Stimulated activated CD4-positive, alpha-beta T cell treated with anti-CD3 and anti-CD28 coated beads, Interleukin-4, amount 100 ng/mL, for 48 hours (primary cell): ENCODE data around the gene CTNND2.

ENCODE experiments used
- DNase-seq, 2 donors: peaks; one replicate each; pipeline ENCODE4 v3.0.0-alpha.2; 2020; ENCODE audit warnings: low read depth in 2 of 2

CTNND2 gene

DNA sequence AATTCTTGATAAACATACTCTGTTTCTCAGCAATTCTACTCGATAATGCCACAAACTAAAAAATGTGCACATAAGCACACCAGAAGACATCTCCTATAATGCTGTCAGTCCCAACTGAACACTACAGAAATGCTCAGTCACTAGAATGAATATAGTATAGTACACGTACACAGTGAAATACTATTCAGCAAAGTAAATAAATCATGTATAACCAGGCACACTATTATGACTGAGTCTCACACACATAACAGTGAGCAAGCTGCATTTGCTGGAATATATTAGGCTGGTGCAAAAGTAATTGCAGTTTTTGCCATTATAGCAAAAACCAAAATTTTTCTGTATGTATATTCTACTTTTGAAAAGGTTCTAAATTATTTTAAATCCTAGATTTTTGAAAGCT is 310.2 kb downstream of the CTNND2 start:
- no peak for DNase-seq

- DNase-seq = no peak
These were observed 313.8 kb downstream of the CTNND2 start for GRCh38 chr5:11590475-11590874.

GRCh38 chr5:11588803-11589202 is 315.4 kb downstream of the CTNND2 start:
- no peak for DNase-seq

DNA sequence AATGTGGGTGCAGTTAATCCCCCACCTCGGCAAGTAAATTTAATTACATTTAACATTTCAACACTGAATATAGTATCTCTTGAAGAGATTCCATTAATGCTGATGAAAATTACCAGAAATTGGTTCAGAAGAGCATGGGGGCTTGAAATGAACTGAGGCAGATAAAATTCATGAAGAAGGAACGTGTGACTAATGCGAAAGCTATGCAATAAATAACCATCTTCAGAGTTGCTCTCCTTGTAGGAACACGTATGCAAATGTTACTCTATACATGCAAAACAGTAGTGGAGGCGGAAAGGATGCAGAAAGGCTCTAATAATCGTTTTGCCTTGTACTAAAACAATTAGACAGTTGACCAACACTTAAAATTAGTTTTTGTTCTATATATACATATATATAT is 320.2 kb downstream of the CTNND2 start:
- no peak for DNase-seq

DNA sequence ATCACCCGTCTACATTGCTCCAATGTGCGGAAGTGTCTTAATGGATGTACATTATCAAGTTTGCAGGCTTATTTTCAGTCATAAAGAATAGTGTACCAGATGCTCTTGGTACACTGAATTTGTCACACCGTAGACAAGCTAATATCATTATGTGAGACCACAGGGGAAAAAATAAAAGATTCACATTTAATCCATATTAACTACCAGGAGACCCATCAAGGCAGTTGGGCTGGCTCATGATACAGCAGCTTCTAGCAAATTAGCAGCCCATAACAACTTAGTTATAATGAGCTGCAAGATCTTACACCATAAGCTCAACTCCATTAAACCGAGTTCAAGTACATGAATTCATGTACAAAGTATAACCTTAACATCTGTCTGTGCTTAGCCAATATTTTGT is 324.9 kb downstream of the CTNND2 start:
- DNase-seq = no peak

DNA sequence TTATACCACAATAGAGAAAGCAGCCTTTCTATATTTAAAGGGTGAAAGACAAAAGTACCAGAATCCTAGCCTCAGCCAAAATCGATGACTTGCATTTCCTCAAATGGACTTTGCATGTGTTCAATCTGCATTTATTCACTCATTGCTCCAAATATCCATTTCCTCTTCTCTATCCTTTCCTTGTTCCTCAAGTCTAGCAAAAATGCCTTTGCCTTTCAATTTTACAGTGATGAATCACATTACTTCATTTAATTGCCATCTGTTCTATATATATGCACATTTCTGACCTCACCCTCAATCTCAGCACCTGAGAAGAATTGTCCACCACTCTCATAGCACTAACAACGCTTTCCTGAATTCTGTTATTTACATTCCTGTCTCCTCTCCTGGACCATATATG is 329.5 kb downstream of the CTNND2 start:
- no peak for DNase-seq

DNA sequence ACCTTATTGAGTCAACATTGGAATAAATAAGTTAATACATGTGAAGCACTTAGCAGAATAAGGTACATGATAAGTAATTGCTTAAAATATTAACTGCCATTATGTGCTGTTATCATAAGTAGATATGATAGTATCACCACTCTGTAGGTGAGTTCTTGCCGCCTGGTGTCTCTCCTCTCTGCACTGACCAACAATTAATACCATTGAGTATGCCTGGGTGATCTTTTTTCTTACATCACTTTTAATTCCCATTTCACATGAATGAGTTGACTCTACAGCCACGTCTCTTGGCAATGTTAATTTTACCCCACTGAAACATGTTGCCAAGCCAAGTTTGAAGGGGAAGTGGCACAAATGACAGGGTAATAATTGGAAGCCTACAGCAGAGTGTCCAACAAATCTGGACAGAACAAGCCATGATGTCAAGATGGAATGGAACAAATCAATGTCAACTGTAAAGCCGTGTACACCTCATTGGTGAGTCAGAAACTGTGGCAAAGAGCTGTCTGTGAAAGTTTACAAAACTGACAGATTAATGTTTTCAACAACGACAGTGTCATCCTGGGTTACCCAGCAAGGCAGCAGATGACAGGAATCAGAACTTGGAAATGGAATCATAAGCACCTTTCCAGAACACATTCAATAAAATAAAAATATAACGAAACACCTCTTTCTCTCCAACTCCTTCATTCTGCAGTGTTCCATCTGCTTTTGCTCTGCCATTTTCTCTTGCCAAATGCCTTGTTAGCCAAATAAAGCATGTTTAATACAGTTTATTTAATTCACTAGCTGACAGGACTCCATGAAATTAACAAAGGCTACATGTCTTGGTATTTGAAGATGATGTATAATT is 330.9 kb downstream of the CTNND2 start:
- no peak for DNase-seq

DNA sequence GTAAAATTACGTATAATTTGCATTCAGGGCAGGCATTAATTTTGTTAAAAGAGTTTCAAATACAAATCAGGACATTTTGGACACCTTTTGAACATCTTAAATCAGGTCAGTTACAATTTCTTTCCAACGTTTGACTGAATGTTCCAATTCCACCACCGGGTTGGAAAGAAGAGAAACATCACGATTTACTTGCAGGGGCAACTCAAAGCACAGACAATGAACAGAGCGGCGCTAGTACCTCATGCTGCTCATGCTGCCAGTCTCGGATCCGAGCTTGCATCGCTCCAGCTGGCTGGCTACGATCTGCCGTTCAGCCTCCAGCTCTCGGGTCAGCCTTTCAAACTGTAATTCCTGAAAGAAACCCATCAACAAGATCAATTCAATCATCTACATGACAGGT is 339.5 kb downstream of the CTNND2 start:
- DNase-seq = no peak

DNA sequence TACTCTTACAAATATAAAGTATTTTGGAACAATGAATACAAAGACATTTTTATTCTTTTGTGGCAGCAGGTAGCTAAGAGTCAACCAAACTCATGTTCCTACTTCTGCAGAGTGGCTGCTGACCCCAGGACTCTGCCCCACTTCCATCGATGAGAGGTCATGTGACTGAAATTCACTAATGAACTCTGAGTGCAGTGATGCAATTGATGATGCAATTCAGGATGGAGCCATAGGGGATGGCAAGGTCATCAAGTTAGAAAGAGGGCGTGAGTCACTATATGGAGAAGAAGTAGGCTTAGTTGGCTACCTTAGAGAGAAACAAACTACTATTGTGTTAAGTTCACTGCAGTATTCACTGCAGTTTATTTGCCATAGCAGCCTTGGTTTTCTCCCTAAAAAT is 340.4 kb downstream of the CTNND2 start:
- DNase-seq = no peak

DNA sequence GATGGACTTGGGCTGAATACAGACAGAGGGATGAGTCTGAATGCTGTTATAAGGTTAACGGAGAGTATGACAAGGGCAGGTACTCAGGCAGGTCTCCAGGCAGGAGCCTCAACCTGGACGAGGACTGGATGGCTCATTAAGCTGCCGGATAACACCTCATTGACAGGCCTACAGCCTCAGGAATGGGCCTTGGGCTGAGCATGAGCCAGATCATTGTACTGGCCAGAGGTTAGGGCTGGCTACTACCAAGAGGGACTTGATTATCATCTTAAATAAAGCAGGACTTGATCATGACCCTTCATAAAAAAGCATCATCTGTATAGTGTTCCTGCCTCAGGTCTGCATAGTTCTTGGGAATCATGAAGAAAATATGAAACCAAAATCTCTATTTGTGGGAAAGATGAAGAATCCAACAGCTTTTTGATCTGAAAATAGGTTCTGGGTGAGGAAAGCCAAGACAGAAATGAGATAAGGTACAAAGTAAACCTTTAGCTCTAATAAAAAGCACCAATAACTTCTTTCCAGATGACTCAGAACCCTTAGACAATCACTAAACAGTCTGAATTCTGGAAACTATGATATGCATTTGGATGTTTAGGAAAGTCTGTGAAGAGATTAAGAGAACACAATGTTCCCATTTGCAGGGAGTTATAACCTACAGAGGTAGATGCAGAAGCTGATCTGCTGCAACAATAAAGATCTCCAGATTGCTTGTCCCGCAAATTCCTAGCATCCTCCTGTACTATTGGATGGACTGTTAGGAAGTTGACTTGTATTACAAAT is 343.1 kb downstream of the CTNND2 start:
- DNase-seq = no peak

- no peak for DNase-seq
These were observed 347.2 kb downstream of the CTNND2 start for GRCh38 chr5:11557063-11557462.

- DNase-seq = no peak
These were observed 349.1 kb downstream of the CTNND2 start for GRCh38 chr5:11555171-11555570.

- DNase-seq = no peak
These were observed 356.5 kb downstream of the CTNND2 start for GRCh38 chr5:11547730-11548129.

DNA sequence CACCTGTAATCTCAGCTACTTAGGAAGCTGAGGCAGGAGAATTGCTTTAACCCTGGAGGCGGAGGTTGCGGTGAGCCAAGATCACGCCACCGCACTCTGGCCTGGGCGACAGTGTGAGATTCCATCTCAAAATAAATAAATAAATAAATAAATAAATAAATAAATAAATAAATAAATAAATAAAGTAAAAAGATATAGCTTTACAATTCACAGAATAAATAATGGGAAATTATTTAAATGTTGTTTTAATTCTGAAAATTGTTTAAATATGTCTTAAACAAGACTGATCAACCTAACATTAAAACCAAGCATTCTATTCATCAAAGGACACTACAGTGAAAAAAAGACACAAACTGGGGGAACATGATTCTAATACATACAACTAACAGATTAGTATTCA is 357.1 kb downstream of the CTNND2 start:
- DNase-seq = no peak

- DNase-seq = no peak
These were observed 364.1 kb downstream of the CTNND2 start for GRCh38 chr5:11540112-11540511.

DNA sequence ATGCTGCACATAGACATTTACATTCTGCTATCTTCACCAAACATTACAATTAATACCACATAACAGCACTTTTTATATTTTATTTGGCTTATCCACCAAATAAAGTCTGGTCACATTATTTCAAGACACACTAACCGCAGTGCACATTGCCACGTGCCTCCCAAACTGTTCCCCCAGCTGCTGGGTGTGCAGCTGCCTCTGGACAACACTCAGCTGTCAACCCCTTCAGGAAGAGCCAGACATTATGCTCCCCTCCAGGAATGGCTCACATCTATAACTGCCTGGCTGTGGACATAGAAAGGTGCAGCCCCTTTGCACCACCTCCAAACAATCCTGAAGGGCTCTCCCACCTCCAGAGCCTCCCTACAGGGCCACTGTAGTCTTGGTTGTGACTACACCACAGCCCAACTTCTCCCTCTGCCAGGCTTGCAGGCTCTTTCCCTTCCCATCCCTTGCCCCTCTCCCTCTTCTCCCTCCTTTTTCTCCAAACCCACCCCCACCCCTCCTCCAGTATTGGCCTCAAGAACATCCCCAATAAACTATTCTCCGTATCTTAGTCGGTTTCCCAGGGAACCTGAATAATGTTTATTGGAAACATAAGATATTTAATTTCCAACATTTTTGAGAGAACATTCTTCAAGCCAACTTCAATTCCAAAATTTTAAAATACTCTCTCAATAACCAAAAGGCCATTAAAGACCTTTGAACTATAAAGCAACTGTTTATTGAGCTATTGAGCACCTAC is 372.3 kb downstream of the CTNND2 start:
- no peak for DNase-seq

- DNase-seq = no peak
These were observed 375.5 kb downstream of the CTNND2 start for GRCh38 chr5:11528720-11529119.

GRCh38 chr5:11527652-11528349 is 376.4 kb downstream of the CTNND2 start:
- no peak for DNase-seq

DNA sequence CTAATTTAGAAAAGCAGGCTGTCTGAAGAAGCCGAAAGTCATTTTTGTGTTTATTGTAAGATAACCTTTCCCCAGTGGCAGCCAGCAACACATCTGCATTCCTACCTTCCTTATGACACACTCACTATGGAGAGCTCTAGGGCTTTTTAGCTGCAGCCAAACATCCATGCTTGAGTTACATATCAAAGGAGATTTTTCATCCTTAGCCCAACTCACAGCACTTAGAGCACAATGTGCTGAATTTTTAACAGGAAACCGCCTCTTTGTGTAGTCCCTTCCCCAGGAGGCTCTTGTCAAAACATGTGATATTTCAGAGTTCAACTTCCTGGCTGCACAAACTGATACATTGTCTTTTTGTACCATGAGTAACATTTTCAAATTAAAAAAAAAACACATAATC is 379.2 kb downstream of the CTNND2 start:
- no peak for DNase-seq

DNA sequence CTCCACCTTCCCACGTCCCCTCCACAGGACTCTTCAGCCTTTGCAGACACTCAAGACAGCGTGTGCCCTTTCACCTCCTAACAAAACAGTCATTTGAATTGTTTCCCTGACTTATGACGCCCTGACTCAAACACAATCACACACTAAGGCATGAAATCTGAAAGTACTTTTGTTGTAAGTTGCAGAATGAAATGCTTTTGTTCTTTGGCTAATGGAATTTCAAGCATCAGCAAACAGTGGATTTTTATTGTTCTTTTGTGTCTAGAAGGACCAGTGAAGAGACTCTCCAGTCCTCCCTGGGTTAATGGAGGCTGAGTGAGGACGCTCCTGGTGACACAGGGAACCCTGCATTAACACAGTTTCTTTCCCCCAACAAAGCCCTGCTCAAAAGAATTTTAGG is 380.1 kb downstream of the CTNND2 start:
- no peak for DNase-seq

- DNase-seq = no peak
These were observed 381.4 kb downstream of the CTNND2 start for GRCh38 chr5:11522796-11523195.
